Measurements from ENCODE around the gene NIPSNAP3A. TPM values are rescaled to one million over a fixed set of nuclear protein-coding genes. Genes with fewer than 3 reads are reported as not detected.
A peak's percentile ranks its signal among the peaks of the same experiment; 100 is the strongest.

The NIPSNAP3A gene
- polyA plus RNA-seq, 3 donors, result 26.9 to 103 (median 97.8) TPM

DNA sequence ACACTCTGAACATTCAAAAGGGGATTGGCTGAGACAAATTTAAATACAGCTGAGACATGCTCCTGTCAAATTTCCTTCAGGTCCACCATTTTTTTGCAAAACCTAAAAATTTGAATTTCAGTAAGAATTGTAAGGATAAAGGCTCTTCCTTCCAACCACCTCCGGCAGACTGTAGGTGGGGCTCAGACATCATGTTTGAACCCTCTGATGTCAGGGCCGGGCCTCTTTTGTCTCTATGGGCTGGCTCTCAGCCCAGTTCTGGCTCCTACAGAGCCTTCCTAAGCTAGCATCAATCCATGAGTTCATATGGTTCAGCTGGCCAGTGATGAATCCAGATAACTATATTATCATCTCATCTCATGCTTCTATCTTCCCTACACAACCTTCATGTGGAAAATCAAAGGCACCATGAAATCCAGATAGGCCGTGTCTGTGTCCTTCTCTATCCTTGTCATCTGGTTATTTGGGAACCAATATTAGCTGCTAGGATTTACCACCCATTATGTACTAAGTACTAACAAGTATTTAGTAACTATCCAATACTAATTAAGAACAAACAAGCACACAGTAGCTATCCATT, 60.6 kb downstream of the NIPSNAP3A start:
- Histone ChIP-seq H3K4me1 (ENCODE audit: control insufficient read depth in 1 of 2, insufficient read depth in 2 of 2, low read length in 2 of 2) (no peaks in the 10 kb centered on the region), H2AFZ (ENCODE audit: insufficient read depth, low read depth, low read length, poor library complexity, severe bottlenecking) (no peak overlapping the region), H3K36me3 (replicated peaks in 1 of 2; ENCODE audit: control insufficient read depth in 1 of 2, insufficient read depth in 2 of 2, low read length in 2 of 2) (peaks cover 81 to 90% of the 10 kb centered on the region in 2 donors), H3K79me2 (ENCODE audit: insufficient read depth, low read length) (no peaks in the 10 kb centered on the region), H4K20me1 (ENCODE audit: insufficient read depth, low read length) (no peaks in the 10 kb centered on the region), H3K9ac (ENCODE audit: insufficient read depth, low read length, poor library complexity, severe bottlenecking) (no peak overlapping the region), H3K27ac (ENCODE audit: low read depth in 1 of 2, low read length in 2 of 2) (no peak overlapping the region), H3K4me2 (replicated peaks; ENCODE audit: extremely low read depth, low read length, poor library complexity, severe bottlenecking) (no peak overlapping the region), H3K9me3 (replicated peaks in 1 of 2; ENCODE audit: control insufficient read depth in 1 of 2, insufficient read depth in 1 of 2, low read length in 2 of 2) (no peaks in the 10 kb centered on the region), H3K4me3 (replicated peaks in 1 of 3; ENCODE audit: low read depth in 2 of 3, low read length in 3 of 3) (no peak overlapping the region), H3K27me3 (ENCODE audit: control insufficient read depth in 2 of 2, insufficient read depth in 2 of 2, low read length in 2 of 2) (no peaks in the 10 kb centered on the region)
- no peak overlapping the region for H3K4me3 Mint-ChIP-seq
- no peaks in the 10 kb centered on the region for H3K27me3 Mint-ChIP-seq (ENCODE audit: low read depth in 3 of 3)
- intact Hi-C loops (cut with micrococcal nuclease), result no loop called here
- TF ChIP-seq, protein P1, sequence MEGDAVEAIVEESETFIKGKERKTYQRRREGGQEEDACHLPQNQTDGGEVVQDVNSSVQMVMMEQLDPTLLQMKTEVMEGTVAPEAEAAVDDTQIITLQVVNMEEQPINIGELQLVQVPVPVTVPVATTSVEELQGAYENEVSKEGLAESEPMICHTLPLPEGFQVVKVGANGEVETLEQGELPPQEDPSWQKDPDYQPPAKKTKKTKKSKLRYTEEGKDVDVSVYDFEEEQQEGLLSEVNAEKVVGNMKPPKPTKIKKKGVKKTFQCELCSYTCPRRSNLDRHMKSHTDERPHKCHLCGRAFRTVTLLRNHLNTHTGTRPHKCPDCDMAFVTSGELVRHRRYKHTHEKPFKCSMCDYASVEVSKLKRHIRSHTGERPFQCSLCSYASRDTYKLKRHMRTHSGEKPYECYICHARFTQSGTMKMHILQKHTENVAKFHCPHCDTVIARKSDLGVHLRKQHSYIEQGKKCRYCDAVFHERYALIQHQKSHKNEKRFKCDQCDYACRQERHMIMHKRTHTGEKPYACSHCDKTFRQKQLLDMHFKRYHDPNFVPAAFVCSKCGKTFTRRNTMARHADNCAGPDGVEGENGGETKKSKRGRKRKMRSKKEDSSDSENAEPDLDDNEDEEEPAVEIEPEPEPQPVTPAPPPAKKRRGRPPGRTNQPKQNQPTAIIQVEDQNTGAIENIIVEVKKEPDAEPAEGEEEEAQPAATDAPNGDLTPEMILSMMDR (IDR thresholded peaks at IDR 0.05), result peak; percentile 27
- H3K27ac Mint-ChIP-seq, result no peak overlapping the region
- no peaks in the 10 kb centered on the region for H3K4me1 Mint-ChIP-seq
- no peaks in the 10 kb centered on the region for H3K9me3 Mint-ChIP-seq
- peaks cover 75 to 90% of the 10 kb centered on the region in 2 donors for H3K36me3 Mint-ChIP-seq
- DNase-seq, result peak in 1 of 3 donors; percentile 7
- WGBS (ENCODE audit: insufficient coverage), result 56% methylated on average over 2 of the region's 3 CpGs

Other genes with a start within 250 kb of the NIPSNAP3A start
- gene OR13F1, start 243.4 kb upstream of the NIPSNAP3A start, polyA plus RNA-seq, result not detected
- gene OR13C4, start 220.5 kb upstream of the NIPSNAP3A start, polyA plus RNA-seq, result not detected
- not detected for gene OR13C3, start 210.8 kb upstream of the NIPSNAP3A start, polyA plus RNA-seq
- not detected for gene OR13C8, start 178.5 kb upstream of the NIPSNAP3A start, polyA plus RNA-seq
- gene OR13C5, start 148.3 kb upstream of the NIPSNAP3A start, polyA plus RNA-seq, result not detected
- gene OR13C2, start 142.1 kb upstream of the NIPSNAP3A start, polyA plus RNA-seq, result not detected
- not detected for gene OR13C9, start 129.5 kb upstream of the NIPSNAP3A start, polyA plus RNA-seq
- gene OR13D1, start 53.2 kb upstream of the NIPSNAP3A start, polyA plus RNA-seq, result not detected
- gene NIPSNAP3B, start 16.4 kb downstream of the NIPSNAP3A start, polyA plus RNA-seq, result 1 to 10 TPM in 1 of 3 donors, under 1 TPM in 2; 0.61 to 1.1 (median 0.72) TPM
- 1 to 10 TPM; 2.0 to 5.1 (median 2.7) TPM for gene ABCA1, start 180.5 kb downstream of the NIPSNAP3A start, polyA plus RNA-seq

All from CD14-positive monocyte (primary cell).